NB4 (cell line): ENCODE measurements around the gene CHERP.
"Not testable (repeated sequence)": the region's sequence is repeated elsewhere in the genome, so short reads cannot be mapped to it uniquely, and the experiment has no call there.

ENCODE experiments used
- DNase-seq: peaks from one replicate; pipeline ENCODE4 v3.0.0; 2010; ENCODE audit warnings: low read depth
- H3K4me3 ChIP-seq: one replicate; pipeline ENCODE4 v1.5.1; 2011; ENCODE audit warnings: mild to moderate bottlenecking, low read depth, low read length, moderate library complexity
- MYC ChIP-seq: IDR thresholded peaks from 2 replicates; pipeline ENCODE4 v1.6.1; 2011; ENCODE audit warnings: low read depth, low read length
- POLR2A ChIP-seq: IDR thresholded peaks from 2 replicates; pipeline ENCODE4 v1.6.1; 2011; ENCODE audit warnings: mild to moderate bottlenecking; ENCODE audit not compliant: insufficient read length; ENCODE audit errors: extremely low read depth
- TF ChIP-seq, protein P1 (sequence below): IDR thresholded peaks from one replicate; pipeline ENCODE4 v1.5.1; 2012; ENCODE audit warnings: low read depth, low read length
- TF ChIP-seq, protein P2 (sequence below): IDR thresholded peaks from 2 replicates; pipeline ENCODE4 v1.6.1; 2011; ENCODE audit warnings: low read depth, low read length

The CHERP gene

DNA sequence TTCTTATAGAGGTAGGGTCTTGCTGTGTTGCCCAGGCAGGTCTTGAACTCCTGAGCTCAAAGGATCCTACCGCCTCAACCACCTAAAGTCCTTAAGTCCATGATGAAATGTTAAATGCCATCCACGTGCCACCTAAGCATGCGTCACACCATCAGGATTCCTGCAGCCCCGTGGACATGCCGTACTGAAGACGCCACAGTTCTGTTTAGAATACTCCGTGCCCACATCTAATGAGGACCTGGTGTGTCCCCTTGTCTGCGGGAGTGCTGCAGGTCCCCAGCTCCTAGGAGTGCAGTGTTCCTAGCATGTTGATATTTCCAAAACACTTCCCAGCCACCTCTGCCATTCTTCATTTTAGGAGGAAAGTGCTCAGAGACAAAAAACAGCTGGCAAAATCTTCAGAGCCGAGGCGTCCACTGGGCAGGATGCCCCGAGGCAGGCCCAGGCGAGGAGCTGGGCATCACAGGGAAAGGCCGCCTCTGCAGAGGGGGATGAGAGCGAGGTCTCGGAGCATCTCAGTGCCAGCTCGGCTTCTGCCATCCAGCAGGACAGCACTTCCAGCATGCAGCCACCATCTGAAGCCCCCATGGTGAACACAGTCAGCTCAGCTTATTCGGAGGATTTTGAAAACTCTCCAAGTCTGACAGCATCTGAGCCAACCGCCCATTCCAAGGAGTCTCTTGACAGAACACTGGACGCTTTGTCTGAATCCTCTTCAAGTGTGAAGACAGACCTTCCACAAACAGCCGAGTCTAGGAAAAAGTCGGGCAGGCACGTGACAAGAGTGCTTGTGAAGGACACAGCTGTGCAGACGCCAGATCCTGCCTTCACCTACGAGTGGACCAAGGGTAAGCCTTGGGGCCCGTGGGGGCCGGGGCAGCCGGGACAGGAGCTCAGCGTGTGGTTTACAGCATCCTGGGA lies 32.8 kb downstream of the CHERP start:
- TF ChIP-seq, protein P1, sequence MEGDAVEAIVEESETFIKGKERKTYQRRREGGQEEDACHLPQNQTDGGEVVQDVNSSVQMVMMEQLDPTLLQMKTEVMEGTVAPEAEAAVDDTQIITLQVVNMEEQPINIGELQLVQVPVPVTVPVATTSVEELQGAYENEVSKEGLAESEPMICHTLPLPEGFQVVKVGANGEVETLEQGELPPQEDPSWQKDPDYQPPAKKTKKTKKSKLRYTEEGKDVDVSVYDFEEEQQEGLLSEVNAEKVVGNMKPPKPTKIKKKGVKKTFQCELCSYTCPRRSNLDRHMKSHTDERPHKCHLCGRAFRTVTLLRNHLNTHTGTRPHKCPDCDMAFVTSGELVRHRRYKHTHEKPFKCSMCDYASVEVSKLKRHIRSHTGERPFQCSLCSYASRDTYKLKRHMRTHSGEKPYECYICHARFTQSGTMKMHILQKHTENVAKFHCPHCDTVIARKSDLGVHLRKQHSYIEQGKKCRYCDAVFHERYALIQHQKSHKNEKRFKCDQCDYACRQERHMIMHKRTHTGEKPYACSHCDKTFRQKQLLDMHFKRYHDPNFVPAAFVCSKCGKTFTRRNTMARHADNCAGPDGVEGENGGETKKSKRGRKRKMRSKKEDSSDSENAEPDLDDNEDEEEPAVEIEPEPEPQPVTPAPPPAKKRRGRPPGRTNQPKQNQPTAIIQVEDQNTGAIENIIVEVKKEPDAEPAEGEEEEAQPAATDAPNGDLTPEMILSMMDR = no peak
- TF ChIP-seq POLR2A = no peak
- TF ChIP-seq, protein P2, sequence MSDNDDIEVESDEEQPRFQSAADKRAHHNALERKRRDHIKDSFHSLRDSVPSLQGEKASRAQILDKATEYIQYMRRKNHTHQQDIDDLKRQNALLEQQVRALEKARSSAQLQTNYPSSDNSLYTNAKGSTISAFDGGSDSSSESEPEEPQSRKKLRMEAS = no peak
- TF ChIP-seq MYC = no peak
- no peak for DNase-seq
- H3K4me3 ChIP-seq = no peak overlapping the region

DNA sequence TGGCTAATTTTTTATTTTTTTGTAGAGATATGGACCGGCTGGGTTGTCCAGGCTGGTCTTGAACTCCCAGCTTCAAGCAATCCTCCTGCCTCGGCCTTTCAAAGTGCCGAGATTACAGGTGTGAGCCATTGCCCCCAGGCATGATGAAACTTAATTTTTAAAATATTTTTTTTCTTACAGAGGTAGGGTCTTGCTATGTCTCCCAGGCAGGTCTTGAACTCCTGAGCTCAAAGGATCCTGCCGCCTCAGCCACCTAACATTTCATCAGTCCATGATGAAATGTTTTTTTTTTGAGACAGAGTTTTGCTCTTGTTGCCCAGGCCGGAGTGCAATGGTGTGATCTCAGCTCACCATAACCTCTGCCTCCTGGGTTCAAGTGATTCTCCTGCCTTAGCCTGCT lies 33.7 kb downstream of the CHERP start:
- H3K4me3 ChIP-seq = no peak overlapping the region
- TF ChIP-seq, protein P1 = no peak
- TF ChIP-seq POLR2A = no peak
- no peak for TF ChIP-seq MYC
- TF ChIP-seq, protein P2 = no peak
- no peak for DNase-seq

- no peak for DNase-seq
These were observed 35.3 kb downstream of the CHERP start for GRCh38 chr19:16506961-16507360.

GRCh38 chr19:16506161-16506560 lies 36.1 kb downstream of the CHERP start:
- not testable (repeated sequence) for DNase-seq, H3K4me3 ChIP-seq

More at GRCh38 chr19:16506961-16507360, 35.3 kb downstream of the CHERP start:
- no peak overlapping the region for H3K4me3 ChIP-seq
- TF ChIP-seq, protein P1 = no peak
- TF ChIP-seq MYC = no peak
- no peak for TF ChIP-seq POLR2A
- TF ChIP-seq, protein P2 = no peak

- no peak for DNase-seq
- TF ChIP-seq POLR2A = no peak
- TF ChIP-seq, protein P2 = no peak
- no peak for TF ChIP-seq MYC
- TF ChIP-seq, protein P1 = no peak
- no peak overlapping the region for H3K4me3 ChIP-seq
These were observed 38.0 kb downstream of the CHERP start for GRCh38 chr19:16504271-16504670.

DNA sequence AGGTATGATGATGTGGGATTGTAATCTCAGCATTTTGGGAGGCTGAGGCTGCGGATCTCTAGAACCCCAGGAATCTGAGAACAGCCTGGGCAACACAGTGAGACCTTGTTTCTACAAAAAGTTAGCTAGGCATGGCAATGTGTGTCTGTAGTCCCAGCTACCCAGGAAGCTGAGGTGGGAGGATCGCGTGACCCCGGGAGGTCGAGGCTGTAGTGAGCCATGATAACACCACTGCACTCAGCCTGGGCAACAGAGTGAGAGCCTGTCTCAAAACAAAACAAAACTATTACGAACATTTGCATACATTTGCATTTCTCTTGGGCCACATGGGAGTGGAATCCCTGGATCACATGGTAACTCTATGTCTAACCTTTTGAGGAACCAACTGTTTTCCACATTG lies 44.4 kb downstream of the CHERP start:
- no peak for DNase-seq
- no peak overlapping the region for H3K4me3 ChIP-seq
- TF ChIP-seq MYC (no peak), POLR2A (no peak)
- TF ChIP-seq, protein P1 = no peak
- TF ChIP-seq, protein P2 = no peak
